ENCODE results near the gene ATP13A5.

DNA sequence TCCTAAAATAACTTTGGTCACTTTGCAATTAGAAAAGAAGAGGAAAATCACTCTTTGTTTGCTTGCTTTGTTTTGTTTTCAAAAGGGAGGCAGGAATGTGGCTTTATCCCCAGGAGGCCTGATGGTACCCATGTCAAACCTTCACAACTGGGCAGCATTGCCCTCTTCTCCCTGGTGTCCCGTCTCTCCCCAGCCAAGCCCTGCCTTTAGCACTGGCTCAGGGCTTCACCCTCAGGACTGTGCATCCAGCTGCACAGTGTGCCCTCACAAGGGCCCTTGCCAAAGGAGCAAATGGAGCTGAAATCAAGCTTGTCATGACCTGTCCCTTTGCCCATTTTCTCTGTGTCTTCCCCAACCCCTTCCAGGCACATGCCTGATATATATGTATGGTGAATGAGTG lies 29.1 kb upstream of the ATP13A5 start:
- TF ChIP-seq, protein P1, sequence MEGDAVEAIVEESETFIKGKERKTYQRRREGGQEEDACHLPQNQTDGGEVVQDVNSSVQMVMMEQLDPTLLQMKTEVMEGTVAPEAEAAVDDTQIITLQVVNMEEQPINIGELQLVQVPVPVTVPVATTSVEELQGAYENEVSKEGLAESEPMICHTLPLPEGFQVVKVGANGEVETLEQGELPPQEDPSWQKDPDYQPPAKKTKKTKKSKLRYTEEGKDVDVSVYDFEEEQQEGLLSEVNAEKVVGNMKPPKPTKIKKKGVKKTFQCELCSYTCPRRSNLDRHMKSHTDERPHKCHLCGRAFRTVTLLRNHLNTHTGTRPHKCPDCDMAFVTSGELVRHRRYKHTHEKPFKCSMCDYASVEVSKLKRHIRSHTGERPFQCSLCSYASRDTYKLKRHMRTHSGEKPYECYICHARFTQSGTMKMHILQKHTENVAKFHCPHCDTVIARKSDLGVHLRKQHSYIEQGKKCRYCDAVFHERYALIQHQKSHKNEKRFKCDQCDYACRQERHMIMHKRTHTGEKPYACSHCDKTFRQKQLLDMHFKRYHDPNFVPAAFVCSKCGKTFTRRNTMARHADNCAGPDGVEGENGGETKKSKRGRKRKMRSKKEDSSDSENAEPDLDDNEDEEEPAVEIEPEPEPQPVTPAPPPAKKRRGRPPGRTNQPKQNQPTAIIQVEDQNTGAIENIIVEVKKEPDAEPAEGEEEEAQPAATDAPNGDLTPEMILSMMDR (conservative IDR thresholded peaks at IDR 0.05 in 1 of 2, IDR thresholded peaks at IDR 0.05 in 1 of 2; ENCODE audit: extremely low read depth in 1 of 2, insufficient read depth in 1 of 2, low read depth in 1 of 2, low read length in 2 of 2), result no peak
- no peak for TF ChIP-seq EZH2 (IDR thresholded peaks at IDR 0.05; ENCODE audit: borderline replicate concordance, low read length)

Data from mammary epithelial cell (primary cell).